ENCODE measurements around the gene KRT77.

DNA sequence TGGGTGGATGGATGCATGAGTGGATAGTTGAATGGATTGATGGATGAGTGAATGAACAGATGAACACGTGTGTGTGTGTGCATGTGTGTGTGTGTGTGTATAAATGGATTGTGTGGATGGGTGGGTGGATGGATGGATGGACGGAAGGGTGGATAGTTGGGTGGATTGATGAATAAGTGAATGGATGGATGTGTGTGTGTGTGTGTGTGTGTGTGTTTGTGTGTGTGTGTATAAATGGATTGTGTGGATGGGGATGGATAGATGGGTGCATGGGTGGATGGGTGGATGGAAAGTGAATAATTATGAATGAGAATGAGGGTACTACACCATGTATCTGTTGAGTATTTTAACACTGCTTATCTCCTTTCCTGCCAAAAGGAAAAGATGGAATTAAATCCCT lies 986 bp downstream of the KRT77 start:
- TF ChIP-seq POLR2AphosphoS5 (IDR thresholded peaks at IDR 0.05; ENCODE audit: borderline replicate concordance, low read depth, low read length) (no peak), EZH2 (IDR thresholded peaks at IDR 0.05) (no peak), FOXP2 (optimal IDR thresholded peaks at IDR 0.05; ENCODE audit: control extremely low read depth, extremely low read length, insufficient read depth) (no peak)

All from SK-N-MC (cell line).